HPDE6-E6E7 (cell line): ENCODE data around the gene TAS1R2.
"Not testable (repeated sequence)": the region's sequence is repeated elsewhere in the genome, so short reads cannot be mapped to it uniquely, and the experiment has no call there.

Experiments used
- DNase-seq: peaks from one replicate; pipeline ENCODE4 v3.0.0; 2011; ENCODE audit warnings: missing footprints; ENCODE audit errors: extremely low spot score

TAS1R2 gene

GRCh38 chr1:18884419-18884717 is 24.9 kb upstream of the TAS1R2 start:
- DNase-seq: no peak

- DNase-seq: peak; percentile 70
These were observed 24.4 kb upstream of the TAS1R2 start for GRCh38 chr1:18883636-18884418.

GRCh38 chr1:18883079-18883478 is 23.6 kb upstream of the TAS1R2 start:
- no peak for DNase-seq

GRCh38 chr1:18882486-18882885 is 23.0 kb upstream of the TAS1R2 start:
- DNase-seq: no peak

- peak; percentile 57 for DNase-seq
These were observed 22.4 kb upstream of the TAS1R2 start for GRCh38 chr1:18881642-18882431.

GRCh38 chr1:18881164-18881563 is 21.7 kb upstream of the TAS1R2 start:
- no peak for DNase-seq

GRCh38 chr1:18880585-18880984 is 21.1 kb upstream of the TAS1R2 start:
- DNase-seq: no peak

- no peak for DNase-seq
These were observed 20.4 kb upstream of the TAS1R2 start for GRCh38 chr1:18879791-18880309.

DNA sequence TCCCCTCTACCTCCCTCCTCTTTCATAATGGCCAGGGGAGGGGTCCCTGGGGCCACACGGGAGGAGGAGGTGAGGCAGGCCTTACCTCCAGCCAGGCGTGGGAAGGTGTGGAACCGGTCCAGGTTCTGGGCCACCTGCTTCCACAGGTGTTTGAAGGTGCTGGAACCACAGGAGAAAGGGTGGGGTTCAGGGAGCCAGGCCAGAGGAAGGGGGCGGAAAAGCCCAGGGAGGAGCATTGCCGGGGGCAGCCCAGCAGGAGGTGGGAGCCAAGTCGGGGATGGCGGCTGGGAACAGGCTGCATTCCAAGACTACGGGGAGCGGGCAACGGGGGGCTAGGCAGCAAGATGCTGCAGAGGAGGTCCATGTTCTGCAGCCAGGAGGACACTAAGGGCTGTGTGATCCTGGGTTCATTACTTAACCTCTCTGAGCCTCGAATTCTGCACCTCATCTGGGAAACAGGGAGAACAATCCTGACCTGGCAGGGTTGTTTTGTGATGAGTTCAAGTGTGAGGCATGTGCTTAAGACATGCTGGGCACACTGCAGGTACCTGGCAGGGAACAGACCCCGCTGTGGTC is 19.8 kb upstream of the TAS1R2 start:
- DNase-seq: no peak

GRCh38 chr1:18878538-18879214 is 19.2 kb upstream of the TAS1R2 start:
- DNase-seq: no peak

GRCh38 chr1:18877282-18877681 is 17.8 kb upstream of the TAS1R2 start:
- no peak for DNase-seq

DNA sequence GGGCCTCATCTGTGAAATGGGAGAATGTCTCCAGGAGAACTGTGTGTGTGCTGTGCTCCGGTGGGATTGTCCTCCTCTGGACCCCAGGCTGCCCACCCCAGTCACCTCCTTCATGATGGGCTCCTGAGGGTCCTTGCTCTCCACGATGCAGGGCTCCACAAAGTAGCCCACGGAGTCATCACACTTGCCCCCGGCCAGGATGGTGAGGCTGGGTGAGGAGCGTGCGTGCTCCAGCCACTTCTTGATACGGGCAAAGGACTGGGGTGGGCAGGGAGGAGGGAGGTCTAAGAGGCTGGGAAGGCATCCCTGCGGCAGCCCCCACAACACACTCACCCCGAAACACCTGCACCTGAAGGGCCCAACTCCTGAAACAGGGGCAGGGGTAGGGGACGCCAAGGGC is 16.8 kb upstream of the TAS1R2 start:
- no peak for DNase-seq

- no peak for DNase-seq
These were observed 16.3 kb upstream of the TAS1R2 start for GRCh38 chr1:18875796-18876128.

- DNase-seq: peak; percentile 51
These were observed 15.8 kb upstream of the TAS1R2 start for GRCh38 chr1:18875107-18875795.

GRCh38 chr1:18874600-18874999 is 15.1 kb upstream of the TAS1R2 start:
- no peak for DNase-seq

- no peak for DNase-seq
These were observed 14.6 kb upstream of the TAS1R2 start for GRCh38 chr1:18874036-18874435.

DNA sequence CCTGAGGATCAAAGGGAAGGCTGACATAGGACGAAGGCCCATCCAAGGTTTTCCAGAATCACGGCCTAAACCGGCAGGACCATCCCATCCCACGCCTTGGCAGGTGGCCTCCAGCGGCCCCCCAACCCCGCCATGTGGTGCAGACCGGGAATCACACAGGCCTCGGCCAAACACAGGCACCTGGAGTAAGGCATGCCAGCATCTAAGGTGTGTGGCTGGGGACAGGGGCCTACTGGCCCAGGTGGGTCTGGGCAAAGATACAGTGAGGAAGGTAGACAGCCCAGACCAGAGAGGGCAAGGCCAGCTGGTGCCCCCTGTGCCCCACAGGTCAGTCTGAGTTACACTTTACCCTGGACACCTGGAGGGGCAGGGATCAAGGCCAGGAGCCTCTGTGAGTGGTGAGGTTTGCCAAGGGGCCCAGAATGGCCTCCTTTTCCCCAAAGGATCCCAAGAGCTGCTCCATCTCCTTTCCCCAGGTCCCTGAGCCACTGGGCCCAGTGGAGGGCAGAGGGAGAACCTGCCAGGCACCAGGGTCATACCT is 12.7 kb upstream of the TAS1R2 start:
- DNase-seq: no peak

DNA sequence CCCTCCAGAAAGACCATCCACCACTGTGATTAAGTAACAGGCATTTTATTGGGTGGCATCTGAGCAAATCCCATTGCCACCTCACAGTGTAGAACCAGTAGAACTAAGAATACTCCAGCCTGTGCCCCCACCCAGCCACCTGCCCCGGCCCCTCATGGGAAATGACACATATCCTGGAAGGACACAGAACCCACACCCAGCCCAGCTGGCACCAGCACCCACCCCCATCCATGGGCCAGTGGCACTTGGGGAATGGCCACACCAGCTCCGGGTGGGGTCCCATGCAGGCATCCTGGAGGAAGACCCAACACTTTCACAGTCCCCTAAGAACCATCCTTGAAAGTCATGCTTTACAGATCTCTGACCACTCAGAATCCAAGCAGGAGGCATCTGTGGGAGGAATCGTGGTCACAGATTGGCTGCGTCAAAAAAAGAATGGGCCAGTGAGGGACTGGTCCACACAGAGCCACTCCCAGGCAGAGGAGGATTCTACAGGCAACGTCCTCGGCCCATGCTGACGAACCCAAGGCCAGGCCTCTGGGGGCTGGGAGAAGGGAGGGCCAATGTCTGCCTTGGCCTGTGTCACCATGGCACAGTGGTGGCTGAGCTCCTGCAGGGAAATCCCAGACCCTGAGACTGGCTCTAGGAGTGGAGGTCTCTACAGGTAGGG is 12.1 kb upstream of the TAS1R2 start:
- DNase-seq: no peak

- DNase-seq: no peak
These were observed 11.5 kb upstream of the TAS1R2 start for GRCh38 chr1:18870957-18871356.

DNA sequence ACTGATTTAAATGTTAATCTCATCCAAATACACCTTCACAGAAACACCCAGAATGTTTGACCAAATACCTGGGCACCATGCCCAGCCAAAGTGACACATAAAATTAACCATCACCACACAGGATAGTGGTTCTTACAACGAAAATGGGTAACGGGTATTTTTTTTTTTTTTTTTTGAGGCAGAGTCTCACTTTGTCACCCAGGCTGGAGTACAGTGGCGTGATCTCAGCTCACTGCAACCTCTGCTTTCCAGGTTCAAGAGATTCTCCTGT is 11.1 kb upstream of the TAS1R2 start:
- DNase-seq: not testable (repeated sequence)
